Measurements from ENCODE around the gene LEKR1.
"Not testable (repeated sequence)": the region's sequence is repeated elsewhere in the genome, so short reads cannot be mapped to it uniquely, and the experiment has no call there.

LEKR1 gene

GRCh38 chr3:156914300-156914699 is 88.1 kb downstream of the LEKR1 start:
- not testable (repeated sequence) for H3K79me2 ChIP-seq (ENCODE audit: control insufficient read depth, insufficient read depth, low read length, poor library complexity); H3K27ac ChIP-seq (ENCODE audit: low read depth, low read length); H3K36me3 ChIP-seq (ENCODE audit: control insufficient read depth in 1 of 2, insufficient read depth in 2 of 2, low read length in 2 of 2); H2AK5ac ChIP-seq (ENCODE audit: low read length); H3K14ac ChIP-seq (ENCODE audit: low read length); H2AFZ ChIP-seq (ENCODE audit: insufficient read depth, low read length, poor library complexity); H3K23ac ChIP-seq (ENCODE audit: low read length); H3K27me3 ChIP-seq (ENCODE audit: insufficient read depth, low read length); H2BK5ac ChIP-seq (ENCODE audit: low read depth, low read length, poor library complexity); H2BK120ac ChIP-seq (ENCODE audit: insufficient read depth, low read length, poor library complexity); H3K4ac ChIP-seq (ENCODE audit: low read depth, low read length); H3K79me1 ChIP-seq (ENCODE audit: low read length); H4K91ac ChIP-seq (ENCODE audit: low read depth, low read length); H3K4me2 ChIP-seq (ENCODE audit: low read length); H3K4me3 ChIP-seq (ENCODE audit: low read depth, low read length); H3K9me3 ChIP-seq (ENCODE audit: insufficient read depth, low read depth, low read length); H2BK12ac ChIP-seq (ENCODE audit: low read length); H4K8ac ChIP-seq (ENCODE audit: low read depth, low read length); H4K12ac ChIP-seq (ENCODE audit: low read depth, low read length); H3K4me1 ChIP-seq (ENCODE audit: control insufficient read depth in 1 of 2, insufficient read depth in 2 of 2, low read length in 2 of 2); DNase-seq; H3K18ac ChIP-seq (ENCODE audit: low read length); H3K9ac ChIP-seq (ENCODE audit: low read length)
- no CpG with 5 or more reads among the region's 2 CpGs for WGBS (ENCODE audit: extremely low coverage, insufficient coverage, insufficient read length)

- H3K4ac ChIP-seq (ENCODE audit: low read depth, low read length), result no peak overlapping the region
- no peak overlapping the region for H3K4me3 ChIP-seq (ENCODE audit: low read depth, low read length)
- no CpG with 5 or more reads among the region's 5 CpGs for WGBS (ENCODE audit: extremely low coverage, insufficient coverage, insufficient read length)
- no peak overlapping the region for H4K8ac ChIP-seq (ENCODE audit: low read depth, low read length)
- no peak overlapping the region for H2BK5ac ChIP-seq (ENCODE audit: low read depth, low read length, poor library complexity)
- no peak overlapping the region for H3K27ac ChIP-seq (ENCODE audit: low read depth, low read length)
- H3K18ac ChIP-seq (ENCODE audit: low read length), result no peak overlapping the region
- H3K36me3 ChIP-seq (ENCODE audit: control insufficient read depth in 1 of 2, insufficient read depth in 2 of 2, low read length in 2 of 2), result no peaks in the 10 kb centered on the region
- no peak overlapping the region for H2BK12ac ChIP-seq (ENCODE audit: low read length)
- H3K4me1 ChIP-seq (ENCODE audit: control insufficient read depth in 1 of 2, insufficient read depth in 2 of 2, low read length in 2 of 2), result no peaks in the 10 kb centered on the region
- H3K9ac ChIP-seq (ENCODE audit: low read length), result no peak overlapping the region
- H2BK120ac ChIP-seq (ENCODE audit: insufficient read depth, low read length, poor library complexity), result no peak overlapping the region
- no peaks in the 10 kb centered on the region for H3K79me2 ChIP-seq (ENCODE audit: control insufficient read depth, insufficient read depth, low read length, poor library complexity)
- H2AK5ac ChIP-seq (ENCODE audit: low read length), result no peak overlapping the region
- no peaks in the 10 kb centered on the region for H3K79me1 ChIP-seq (ENCODE audit: low read length)
- no peak overlapping the region for H3K23ac ChIP-seq (ENCODE audit: low read length)
- H3K9me3 ChIP-seq (ENCODE audit: insufficient read depth, low read depth, low read length), result no peaks in the 10 kb centered on the region
- H4K12ac ChIP-seq (ENCODE audit: low read depth, low read length), result no peak overlapping the region
- H2AFZ ChIP-seq (ENCODE audit: insufficient read depth, low read length, poor library complexity), result no peak overlapping the region
- no peak overlapping the region for H4K91ac ChIP-seq (ENCODE audit: low read depth, low read length)
- H3K4me2 ChIP-seq (ENCODE audit: low read length), result no peak overlapping the region
- no peak for DNase-seq
- H3K27me3 ChIP-seq (ENCODE audit: insufficient read depth, low read length), result no peaks in the 10 kb centered on the region
- H3K14ac ChIP-seq (ENCODE audit: low read length), result no peak overlapping the region
These were observed 89.2 kb downstream of the LEKR1 start for GRCh38 chr3:156915372-156915771.

GRCh38 chr3:156918746-156919145 is 92.6 kb downstream of the LEKR1 start:
- no peak overlapping the region for H3K23ac ChIP-seq (ENCODE audit: low read length)
- H3K4me1 ChIP-seq (ENCODE audit: control insufficient read depth in 1 of 2, insufficient read depth in 2 of 2, low read length in 2 of 2), result no peaks in the 10 kb centered on the region
- no peak overlapping the region for H4K91ac ChIP-seq (ENCODE audit: low read depth, low read length)
- no peak overlapping the region for H3K4ac ChIP-seq (ENCODE audit: low read depth, low read length)
- H3K4me3 ChIP-seq (ENCODE audit: low read depth, low read length), result no peak overlapping the region
- H2AK5ac ChIP-seq (ENCODE audit: low read length), result no peak overlapping the region
- no peaks in the 10 kb centered on the region for H3K79me1 ChIP-seq (ENCODE audit: low read length)
- H4K12ac ChIP-seq (ENCODE audit: low read depth, low read length), result no peak overlapping the region
- H3K14ac ChIP-seq (ENCODE audit: low read length), result no peak overlapping the region
- no peaks in the 10 kb centered on the region for H3K36me3 ChIP-seq (ENCODE audit: control insufficient read depth in 1 of 2, insufficient read depth in 2 of 2, low read length in 2 of 2)
- H4K8ac ChIP-seq (ENCODE audit: low read depth, low read length), result no peak overlapping the region
- no peak overlapping the region for H2BK5ac ChIP-seq (ENCODE audit: low read depth, low read length, poor library complexity)
- no peak overlapping the region for H3K9ac ChIP-seq (ENCODE audit: low read length)
- WGBS (ENCODE audit: extremely low coverage, insufficient coverage, insufficient read length), result no CpG with 5 or more reads among the region's 6 CpGs
- H3K79me2 ChIP-seq (ENCODE audit: control insufficient read depth, insufficient read depth, low read length, poor library complexity), result no peaks in the 10 kb centered on the region
- H3K18ac ChIP-seq (ENCODE audit: low read length), result no peak overlapping the region
- H2AFZ ChIP-seq (ENCODE audit: insufficient read depth, low read length, poor library complexity), result no peak overlapping the region
- H3K27ac ChIP-seq (ENCODE audit: low read depth, low read length), result no peak overlapping the region
- no peak overlapping the region for H2BK12ac ChIP-seq (ENCODE audit: low read length)
- DNase-seq, result no peak
- no peaks in the 10 kb centered on the region for H3K9me3 ChIP-seq (ENCODE audit: insufficient read depth, low read depth, low read length)
- no peak overlapping the region for H3K4me2 ChIP-seq (ENCODE audit: low read length)
- no peak overlapping the region for H2BK120ac ChIP-seq (ENCODE audit: insufficient read depth, low read length, poor library complexity)
- H3K27me3 ChIP-seq (ENCODE audit: insufficient read depth, low read length), result no peaks in the 10 kb centered on the region

- H2BK5ac ChIP-seq (ENCODE audit: low read depth, low read length, poor library complexity), result no peak overlapping the region
These were observed 93.7 kb downstream of the LEKR1 start for GRCh38 chr3:156919818-156920217.

More at GRCh38 chr3:156919818-156920217, 93.7 kb downstream of the LEKR1 start:
- no peak overlapping the region for H3K4me3 ChIP-seq (ENCODE audit: low read depth, low read length)
- no peak overlapping the region for H3K14ac ChIP-seq (ENCODE audit: low read length)
- no peak overlapping the region for H4K12ac ChIP-seq (ENCODE audit: low read depth, low read length)
- no peak overlapping the region for H2AFZ ChIP-seq (ENCODE audit: insufficient read depth, low read length, poor library complexity)
- H4K8ac ChIP-seq (ENCODE audit: low read depth, low read length), result no peak overlapping the region
- no peaks in the 10 kb centered on the region for H3K79me2 ChIP-seq (ENCODE audit: control insufficient read depth, insufficient read depth, low read length, poor library complexity)
- no peak overlapping the region for H3K18ac ChIP-seq (ENCODE audit: low read length)
- H2BK12ac ChIP-seq (ENCODE audit: low read length), result no peak overlapping the region
- no CpG with 5 or more reads among the region's 3 CpGs for WGBS (ENCODE audit: extremely low coverage, insufficient coverage, insufficient read length)
- no peaks in the 10 kb centered on the region for H3K27me3 ChIP-seq (ENCODE audit: insufficient read depth, low read length)
- H3K4ac ChIP-seq (ENCODE audit: low read depth, low read length), result no peak overlapping the region
- no peaks in the 10 kb centered on the region for H3K9me3 ChIP-seq (ENCODE audit: insufficient read depth, low read depth, low read length)
- H2AK5ac ChIP-seq (ENCODE audit: low read length), result no peak overlapping the region
- no peaks in the 10 kb centered on the region for H3K36me3 ChIP-seq (ENCODE audit: control insufficient read depth in 1 of 2, insufficient read depth in 2 of 2, low read length in 2 of 2)
- H3K23ac ChIP-seq (ENCODE audit: low read length), result no peak overlapping the region
- no peak overlapping the region for H3K9ac ChIP-seq (ENCODE audit: low read length)
- no peak for DNase-seq
- no peaks in the 10 kb centered on the region for H3K4me1 ChIP-seq (ENCODE audit: control insufficient read depth in 1 of 2, insufficient read depth in 2 of 2, low read length in 2 of 2)
- no peak overlapping the region for H2BK120ac ChIP-seq (ENCODE audit: insufficient read depth, low read length, poor library complexity)
- no peak overlapping the region for H3K27ac ChIP-seq (ENCODE audit: low read depth, low read length)
- no peaks in the 10 kb centered on the region for H3K79me1 ChIP-seq (ENCODE audit: low read length)
- no peak overlapping the region for H3K4me2 ChIP-seq (ENCODE audit: low read length)
- no peak overlapping the region for H4K91ac ChIP-seq (ENCODE audit: low read depth, low read length)

All from trophoblast cell (in vitro differentiated cells and primary cell).